ENCODE results near the gene BHLHE40.

DNA sequence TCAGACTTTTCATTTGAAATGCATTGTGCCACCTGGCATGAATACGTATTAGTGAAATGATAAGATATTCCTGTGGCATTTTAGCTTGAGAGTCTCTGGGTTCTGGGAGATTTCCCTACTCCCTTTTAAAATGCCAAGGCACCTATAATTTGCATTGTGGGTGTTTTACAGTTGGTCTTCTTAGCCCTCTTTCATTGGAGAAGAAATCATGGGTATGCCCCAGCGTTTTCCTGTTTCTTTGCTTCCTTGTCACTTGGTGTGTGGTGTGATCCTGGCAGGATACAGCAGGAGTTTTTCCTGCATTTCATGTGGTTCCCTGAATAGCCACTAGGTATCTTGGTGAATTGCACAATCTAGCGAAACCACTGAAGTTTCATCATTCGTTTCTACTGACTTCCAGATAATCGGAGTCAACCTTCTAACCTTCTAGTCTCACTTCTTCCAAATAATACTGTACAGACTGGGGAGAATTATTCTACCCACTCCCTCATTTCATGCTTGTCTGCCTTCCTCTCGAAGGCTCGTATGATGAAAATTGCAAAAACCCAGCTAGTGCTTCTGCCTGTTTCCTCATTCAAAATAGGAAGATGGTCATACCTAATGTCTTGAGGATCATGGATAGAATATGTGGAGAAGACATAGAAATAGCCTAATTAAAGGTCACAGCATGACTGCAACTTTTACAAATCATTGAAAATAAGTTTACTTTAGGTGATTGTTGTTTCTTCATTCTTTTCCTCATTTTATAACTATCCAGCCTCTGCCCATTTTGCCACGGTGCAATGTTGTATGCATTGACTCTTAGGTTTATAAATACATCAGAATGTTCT lies 2.6 kb downstream of the BHLHE40 start:
- no peak for TF ChIP-seq ISL1 (CRISPR knock-in tag; IDR thresholded peaks at IDR 0.05)
- TF ChIP-seq ZC3H10 (CRISPR knock-in tag; IDR thresholded peaks at IDR 0.05): peak; percentile 53
- TF ChIP-seq, protein P1, sequence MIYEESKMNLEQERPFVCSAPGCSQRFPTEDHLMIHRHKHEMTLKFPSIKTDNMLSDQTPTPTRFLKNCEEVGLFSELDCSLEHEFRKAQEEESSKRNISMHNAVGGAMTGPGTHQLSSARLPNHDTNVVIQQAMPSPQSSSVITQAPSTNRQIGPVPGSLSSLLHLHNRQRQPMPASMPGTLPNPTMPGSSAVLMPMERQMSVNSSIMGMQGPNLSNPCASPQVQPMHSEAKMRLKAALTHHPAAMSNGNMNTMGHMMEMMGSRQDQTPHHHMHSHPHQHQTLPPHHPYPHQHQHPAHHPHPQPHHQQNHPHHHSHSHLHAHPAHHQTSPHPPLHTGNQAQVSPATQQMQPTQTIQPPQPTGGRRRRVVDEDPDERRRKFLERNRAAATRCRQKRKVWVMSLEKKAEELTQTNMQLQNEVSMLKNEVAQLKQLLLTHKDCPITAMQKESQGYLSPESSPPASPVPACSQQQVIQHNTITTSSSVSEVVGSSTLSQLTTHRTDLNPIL (CRISPR knock-in tag; IDR thresholded peaks at IDR 0.05; ENCODE audit: low read depth): no peak
- no peak for TF ChIP-seq ZFP3 (CRISPR knock-in tag; IDR thresholded peaks at IDR 0.05)
- no peak for TF ChIP-seq RARB (CRISPR knock-in tag; IDR thresholded peaks at IDR 0.05)
- TF ChIP-seq ZFP30 (CRISPR knock-in tag; IDR thresholded peaks at IDR 0.05): no peak
- no peak for TF ChIP-seq ZNF565 (CRISPR knock-in tag; conservative IDR thresholded peaks at IDR 0.05; ENCODE audit: low read depth)
- TF ChIP-seq GLIS3 (CRISPR knock-in tag; IDR thresholded peaks at IDR 0.05): no peak
- no peak for TF ChIP-seq SNAI2 (CRISPR knock-in tag; IDR thresholded peaks at IDR 0.05)
- TF ChIP-seq, protein P2, sequence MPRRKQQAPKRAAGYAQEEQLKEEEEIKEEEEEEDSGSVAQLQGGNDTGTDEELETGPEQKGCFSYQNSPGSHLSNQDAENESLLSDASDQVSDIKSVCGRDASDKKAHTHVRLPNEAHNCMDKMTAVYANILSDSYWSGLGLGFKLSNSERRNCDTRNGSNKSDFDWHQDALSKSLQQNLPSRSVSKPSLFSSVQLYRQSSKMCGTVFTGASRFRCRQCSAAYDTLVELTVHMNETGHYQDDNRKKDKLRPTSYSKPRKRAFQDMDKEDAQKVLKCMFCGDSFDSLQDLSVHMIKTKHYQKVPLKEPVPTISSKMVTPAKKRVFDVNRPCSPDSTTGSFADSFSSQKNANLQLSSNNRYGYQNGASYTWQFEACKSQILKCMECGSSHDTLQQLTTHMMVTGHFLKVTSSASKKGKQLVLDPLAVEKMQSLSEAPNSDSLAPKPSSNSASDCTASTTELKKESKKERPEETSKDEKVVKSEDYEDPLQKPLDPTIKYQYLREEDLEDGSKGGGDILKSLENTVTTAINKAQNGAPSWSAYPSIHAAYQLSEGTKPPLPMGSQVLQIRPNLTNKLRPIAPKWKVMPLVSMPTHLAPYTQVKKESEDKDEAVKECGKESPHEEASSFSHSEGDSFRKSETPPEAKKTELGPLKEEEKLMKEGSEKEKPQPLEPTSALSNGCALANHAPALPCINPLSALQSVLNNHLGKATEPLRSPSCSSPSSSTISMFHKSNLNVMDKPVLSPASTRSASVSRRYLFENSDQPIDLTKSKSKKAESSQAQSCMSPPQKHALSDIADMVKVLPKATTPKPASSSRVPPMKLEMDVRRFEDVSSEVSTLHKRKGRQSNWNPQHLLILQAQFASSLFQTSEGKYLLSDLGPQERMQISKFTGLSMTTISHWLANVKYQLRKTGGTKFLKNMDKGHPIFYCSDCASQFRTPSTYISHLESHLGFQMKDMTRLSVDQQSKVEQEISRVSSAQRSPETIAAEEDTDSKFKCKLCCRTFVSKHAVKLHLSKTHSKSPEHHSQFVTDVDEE (CRISPR knock-in tag; IDR thresholded peaks at IDR 0.05): no peak
- TF ChIP-seq, protein P3, sequence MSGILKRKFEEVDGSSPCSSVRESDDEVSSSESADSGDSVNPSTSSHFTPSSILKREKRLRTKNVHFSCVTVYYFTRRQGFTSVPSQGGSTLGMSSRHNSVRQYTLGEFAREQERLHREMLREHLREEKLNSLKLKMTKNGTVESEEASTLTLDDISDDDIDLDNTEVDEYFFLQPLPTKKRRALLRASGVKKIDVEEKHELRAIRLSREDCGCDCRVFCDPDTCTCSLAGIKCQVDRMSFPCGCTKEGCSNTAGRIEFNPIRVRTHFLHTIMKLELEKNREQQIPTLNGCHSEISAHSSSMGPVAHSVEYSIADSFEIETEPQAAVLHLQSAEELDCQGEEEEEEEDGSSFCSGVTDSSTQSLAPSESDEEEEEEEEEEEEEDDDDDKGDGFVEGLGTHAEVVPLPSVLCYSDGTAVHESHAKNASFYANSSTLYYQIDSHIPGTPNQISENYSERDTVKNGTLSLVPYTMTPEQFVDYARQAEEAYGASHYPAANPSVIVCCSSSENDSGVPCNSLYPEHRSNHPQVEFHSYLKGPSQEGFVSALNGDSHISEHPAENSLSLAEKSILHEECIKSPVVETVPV (CRISPR knock-in tag; IDR thresholded peaks at IDR 0.05): no peak
- no peak for TF ChIP-seq ZNF8 (CRISPR knock-in tag; IDR thresholded peaks at IDR 0.05)
